ENCODE data around the gene CEMIP2.

- no peak for TF ChIP-seq CTCF (IDR thresholded peaks at IDR 0.05 in 2 of 3, conservative IDR thresholded peaks at IDR 0.05 in 1 of 3; ENCODE audit: control insufficient read depth in 2 of 3, extremely low read depth in 1 of 3, insufficient read depth in 1 of 3, low read depth in 3 of 3, low read length in 3 of 3)
- no peak for TF ChIP-seq SUPT20H (IDR thresholded peaks at IDR 0.05; ENCODE audit: borderline replicate concordance, control insufficient read depth, low read depth, low read length)
- no peak for TF ChIP-seq TAF1 (IDR thresholded peaks at IDR 0.05; ENCODE audit: borderline replicate concordance, low read depth, low read length)
- no peak for TF ChIP-seq POLR2AphosphoS5 (IDR thresholded peaks at IDR 0.05; ENCODE audit: low read length)
Observed at GRCh38 chr9:71772726-71773125, 4.4 kb upstream of the CEMIP2 start.

All from GM12878 (cell line).